ENCODE results near the gene OR2V2. TPM values are rescaled to one million over a fixed set of nuclear protein-coding genes. Genes with fewer than 3 reads are reported as not detected.

The OR2V2 gene
- total RNA-seq, 1 experiment from 2014 or later = not detected

DNA sequence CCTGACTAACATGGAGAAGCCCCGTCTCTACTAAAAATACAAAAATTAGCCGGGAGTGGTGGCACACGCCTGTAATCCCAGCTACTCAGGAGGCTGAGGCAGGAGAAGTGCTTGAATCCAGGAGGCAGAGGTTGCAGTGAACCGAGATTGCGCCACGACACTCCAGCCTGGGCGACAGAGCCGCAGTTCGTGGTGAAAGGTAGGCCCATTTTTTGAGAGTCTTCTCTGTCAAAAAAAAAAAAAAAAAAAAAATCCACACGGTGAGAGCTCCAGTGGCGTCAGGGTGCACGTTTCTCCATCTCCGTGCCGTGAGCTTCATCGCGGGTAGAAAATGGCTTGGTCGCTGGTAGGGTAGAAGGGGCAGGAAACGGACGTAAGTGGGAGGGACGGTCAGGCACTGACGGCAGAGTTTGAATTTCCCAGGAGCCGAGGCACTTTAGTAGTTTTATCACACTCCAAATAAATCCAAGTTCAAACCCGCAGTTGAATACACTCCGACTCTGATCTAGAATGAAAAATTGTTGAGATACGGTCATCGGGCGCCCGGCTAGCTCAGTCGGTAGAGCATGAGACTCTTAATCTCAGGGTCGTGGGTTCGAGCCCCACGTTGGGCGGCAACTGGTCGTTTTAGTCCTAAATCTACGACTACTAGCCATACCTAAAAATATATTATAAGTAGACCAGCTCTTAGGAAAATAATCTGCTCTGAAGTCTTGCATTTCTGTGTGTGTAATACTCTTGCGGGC lies 60.0 kb downstream of the OR2V2 start:
- peak; percentile 88 for DNase-seq (ENCODE audit: low read depth)

DNA sequence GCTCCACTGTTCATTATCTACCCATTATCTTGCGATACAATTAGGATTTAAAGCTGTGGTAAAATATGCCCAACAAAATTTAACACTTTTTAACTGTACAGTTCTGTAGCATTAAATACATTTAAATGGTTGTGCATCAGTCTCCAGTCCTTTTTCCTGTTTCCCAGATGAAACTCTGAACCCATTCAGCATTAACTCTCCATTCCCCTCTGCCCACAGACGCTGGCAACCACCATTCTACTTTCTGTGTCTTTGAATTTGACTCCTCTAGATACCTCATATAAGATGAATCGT lies 60.5 kb downstream of the OR2V2 start:
- no peak for DNase-seq (ENCODE audit: low read depth)

Other genes with a start within 250 kb of the OR2V2 start
- gene BTNL8, start 248.4 kb upstream of the OR2V2 start, total RNA-seq (2014; rRNA removed; shearing (Covaris generic)) = 0.12 and 0.29 TPM in 2 replicates
- gene BTNL3, start 158.7 kb upstream of the OR2V2 start, total RNA-seq (2014; rRNA removed; shearing (Covaris generic)) = not detected in 2 replicates
- gene BTNL9, start 107.3 kb upstream of the OR2V2 start, total RNA-seq (2014; rRNA removed; shearing (Covaris generic)) = not detected in 2 replicates
- gene OR2V1, start 16.4 kb upstream of the OR2V2 start, total RNA-seq (2014; rRNA removed; shearing (Covaris generic)) = not detected in 2 replicates
- 16.1 and 20.6 TPM in 2 replicates for gene TRIM7, start 57.6 kb downstream of the OR2V2 start, total RNA-seq (2014; rRNA removed; shearing (Covaris generic))
- gene TRIM41, start 75.7 kb downstream of the OR2V2 start, total RNA-seq (2014; rRNA removed; shearing (Covaris generic)) = 4.9 and 5.9 TPM in 2 replicates
- 1,915 and 2,129 TPM in 2 replicates for gene RACK1, start 96.3 kb downstream of the OR2V2 start, total RNA-seq (2014; rRNA removed; shearing (Covaris generic))
- 4.2 and 5.4 TPM in 2 replicates for gene TRIM52, start 113.6 kb downstream of the OR2V2 start, total RNA-seq (2014; rRNA removed; shearing (Covaris generic))
- not detected in 2 replicates for gene OR4F3, start 219.7 kb downstream of the OR2V2 start, total RNA-seq (2014; rRNA removed; shearing (Covaris generic))

Data from RPMI7951 (cell line).